SH-SY5Y (cell line): ENCODE results near the gene ADAM23.

Experiments used
- GATA2 ChIP-seq: IDR thresholded peaks from 2 replicates; pipeline ENCODE4 v1.6.1; 2011; ENCODE audit warnings: mild to moderate bottlenecking, low read depth, low read length
- GATA3 ChIP-seq: IDR thresholded peaks from 2 replicates; pipeline ENCODE4 v1.6.1; 2011; ENCODE audit warnings: low read depth, mild to moderate bottlenecking, low read length, moderate library complexity

Gene ADAM23

DNA sequence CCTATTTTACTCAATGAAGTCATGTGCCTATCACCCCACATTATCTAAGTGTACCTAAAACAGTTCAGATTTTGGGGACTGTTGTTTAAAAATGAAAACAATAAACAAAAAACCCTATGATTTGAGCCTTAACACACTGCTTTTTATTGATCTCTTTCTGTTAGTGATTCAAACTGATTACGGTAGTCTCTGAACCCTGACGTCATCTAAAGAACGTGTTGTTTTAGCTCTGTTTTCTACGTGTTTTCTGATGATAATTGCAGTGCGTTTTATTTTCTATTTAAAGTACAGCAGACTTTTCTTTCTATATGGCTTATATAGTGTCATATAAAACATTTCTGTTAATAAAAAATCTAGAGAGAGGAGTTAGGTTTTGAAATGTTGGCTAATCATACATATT is 105.1 kb downstream of the ADAM23 start:
- TF ChIP-seq GATA3 (no peak), GATA2 (no peak)

DNA sequence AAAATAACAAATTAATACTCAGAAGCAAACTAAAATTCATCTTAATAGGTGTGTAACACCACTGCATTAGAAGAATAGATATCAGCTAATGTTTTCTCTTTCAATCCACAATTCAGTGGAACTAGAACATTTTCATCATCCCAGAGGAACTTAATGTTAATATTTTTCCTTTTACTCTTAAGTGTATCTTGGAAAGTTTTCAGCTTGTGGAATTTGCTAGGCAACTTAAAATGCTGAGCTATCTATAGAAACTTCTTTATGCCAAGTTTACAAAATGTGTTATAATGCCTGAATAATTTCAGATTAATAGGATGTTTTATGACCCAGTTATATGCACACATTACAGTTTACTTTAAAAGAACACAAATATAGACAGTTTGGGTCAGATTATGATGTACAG is 112.4 kb downstream of the ADAM23 start:
- TF ChIP-seq GATA3 (no peak), GATA2 (no peak)

GRCh38 chr2:206556357-206556949 is 113.1 kb downstream of the ADAM23 start:
- TF ChIP-seq GATA2 (no peak), GATA3 (no peak)

GRCh38 chr2:206557321-206557720 is 114.0 kb downstream of the ADAM23 start:
- no peak for TF ChIP-seq GATA2
- no peak for TF ChIP-seq GATA3

DNA sequence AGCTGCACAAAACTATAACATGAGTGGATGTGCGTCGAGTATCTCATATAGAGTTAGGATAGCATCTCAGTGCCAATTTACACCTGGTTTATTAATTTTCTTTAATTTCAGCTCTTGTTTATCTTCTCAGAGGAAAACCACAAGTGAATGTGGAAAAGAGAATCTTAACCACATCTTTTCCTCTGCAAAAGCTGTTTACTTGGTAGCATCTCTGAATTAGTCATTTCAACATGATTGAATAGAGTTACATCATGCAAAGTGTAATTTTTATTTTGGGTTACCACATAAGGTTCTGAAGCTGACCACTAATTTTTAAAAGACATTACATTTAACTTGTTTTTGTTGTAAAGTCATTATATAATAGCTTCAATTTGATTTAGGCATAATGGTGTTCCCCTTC is 115.2 kb downstream of the ADAM23 start:
- no peak for TF ChIP-seq GATA2
- TF ChIP-seq GATA3 = no peak

GRCh38 chr2:206561962-206562361 is 118.6 kb downstream of the ADAM23 start:
- TF ChIP-seq GATA3 (no peak), GATA2 (no peak)

DNA sequence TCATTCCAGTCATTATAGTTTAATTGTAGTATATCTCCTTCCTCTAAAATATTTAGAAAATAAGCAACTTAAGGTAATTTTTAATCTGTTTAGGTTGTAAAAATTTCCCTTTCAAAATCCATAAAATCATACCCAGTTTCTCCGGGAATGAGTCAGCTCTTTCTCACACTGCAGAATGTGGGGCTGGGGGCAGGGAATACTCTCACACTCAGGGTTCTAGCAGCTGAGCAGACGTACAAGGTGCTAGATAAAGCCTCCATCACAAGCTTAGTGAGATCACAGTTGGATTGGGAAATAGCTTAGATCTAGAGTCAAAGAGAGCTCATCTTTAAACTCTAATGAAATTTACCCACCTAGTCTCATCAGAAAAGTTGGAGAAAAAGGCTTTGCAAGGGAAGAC is 119.0 kb downstream of the ADAM23 start:
- TF ChIP-seq GATA3 = no peak
- no peak for TF ChIP-seq GATA2

DNA sequence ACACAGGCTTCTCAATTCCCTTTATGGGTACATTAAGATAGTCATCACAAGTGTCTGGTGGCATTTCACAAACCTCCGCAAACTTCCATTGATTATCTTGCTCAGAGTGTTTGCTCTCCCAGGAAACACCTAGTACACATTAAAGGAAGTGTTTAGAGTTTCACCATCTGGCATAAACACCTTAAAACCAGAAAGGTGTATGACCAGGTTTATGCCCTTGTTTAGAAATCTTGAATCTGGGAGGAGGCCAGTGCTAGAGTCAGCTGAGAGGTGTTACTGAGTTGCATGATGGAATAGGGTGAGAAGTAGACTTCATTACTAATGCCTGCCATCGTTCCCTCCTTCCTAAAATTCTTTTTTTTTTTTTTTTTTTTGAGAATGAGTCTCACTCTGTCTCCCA is 120.0 kb downstream of the ADAM23 start:
- no peak for TF ChIP-seq GATA2
- TF ChIP-seq GATA3 = no peak

GRCh38 chr2:206565666-206566065 is 122.3 kb downstream of the ADAM23 start:
- TF ChIP-seq GATA3 = no peak
- no peak for TF ChIP-seq GATA2

DNA sequence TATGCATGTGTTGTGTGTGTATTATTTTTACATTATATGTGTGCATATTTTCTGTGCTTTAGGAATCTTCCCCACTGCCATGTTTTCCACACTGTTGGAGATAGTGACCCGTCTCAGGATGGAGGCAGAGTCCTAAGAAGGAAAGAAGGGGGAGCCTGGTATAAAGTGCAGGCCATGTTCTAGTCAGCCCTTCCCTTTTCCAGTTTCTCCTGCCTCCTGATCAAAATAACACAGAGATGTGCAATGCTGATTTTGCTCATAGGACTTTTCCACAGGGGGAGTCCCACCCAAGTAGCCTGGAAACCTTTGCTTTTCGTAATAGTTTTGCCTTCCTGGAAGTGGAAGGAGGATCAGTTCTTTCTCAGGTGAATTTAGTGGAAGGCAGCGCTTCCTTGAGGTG is 126.1 kb downstream of the ADAM23 start:
- TF ChIP-seq GATA2 = no peak
- TF ChIP-seq GATA3 = no peak

DNA sequence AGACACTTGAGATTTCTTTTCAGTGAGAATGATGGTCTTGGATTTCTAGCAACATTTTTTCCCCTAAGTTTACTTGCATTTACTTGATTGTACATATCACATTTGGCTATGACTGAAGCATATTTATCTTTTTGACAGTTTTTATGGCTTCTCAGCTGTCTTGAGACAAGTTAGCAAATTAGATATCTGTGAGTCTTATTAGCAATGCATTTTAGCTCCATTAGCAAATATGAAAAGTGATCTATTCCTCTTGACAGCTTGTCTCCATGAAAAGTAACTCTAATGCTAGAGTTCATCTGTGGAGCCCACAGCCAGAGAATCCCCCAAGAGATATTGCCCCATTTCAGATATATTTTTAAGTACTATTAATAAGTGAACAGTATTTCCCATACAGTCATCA is 126.9 kb downstream of the ADAM23 start:
- TF ChIP-seq GATA3 (no peak), GATA2 (no peak)

GRCh38 chr2:206572725-206573124 is 129.4 kb downstream of the ADAM23 start:
- TF ChIP-seq GATA3 (no peak), GATA2 (no peak)

GRCh38 chr2:206573793-206574192 is 130.5 kb downstream of the ADAM23 start:
- TF ChIP-seq GATA2 (no peak), GATA3 (no peak)

GRCh38 chr2:206584323-206585116 is 141.2 kb downstream of the ADAM23 start:
- no peak for TF ChIP-seq GATA3
- TF ChIP-seq GATA2 = no peak

GRCh38 chr2:206585335-206585734 is 142.0 kb downstream of the ADAM23 start:
- no peak for TF ChIP-seq GATA3
- TF ChIP-seq GATA2 = no peak

GRCh38 chr2:206586609-206587008 is 143.3 kb downstream of the ADAM23 start:
- TF ChIP-seq GATA3 (no peak), GATA2 (no peak)

DNA sequence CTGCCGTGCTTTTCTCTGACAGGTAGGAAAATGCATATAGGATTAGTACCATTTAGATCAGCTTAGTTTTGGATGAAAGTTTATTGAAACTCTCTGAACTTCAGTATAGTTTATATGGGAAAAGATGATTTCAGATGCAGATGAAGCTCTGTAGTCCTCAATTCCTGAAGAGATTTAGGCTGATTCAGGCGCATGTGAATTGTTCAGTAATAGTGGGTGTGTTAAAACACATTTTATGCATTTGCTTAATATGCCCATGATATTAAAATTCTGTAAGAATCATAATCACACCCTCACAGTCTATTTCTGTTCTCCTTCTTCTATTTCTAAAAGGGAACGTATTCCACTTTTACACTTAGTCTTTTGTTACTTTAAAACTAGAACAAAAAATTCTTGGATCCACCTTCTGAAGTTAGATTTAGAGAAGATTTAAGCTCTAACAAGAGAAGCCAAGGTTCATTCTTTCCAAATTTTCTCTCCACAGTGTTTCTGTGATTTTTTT is 154.4 kb downstream of the ADAM23 start:
- no peak for TF ChIP-seq GATA2
- TF ChIP-seq GATA3 = no peak

GRCh38 chr2:206603243-206603642 is 159.9 kb downstream of the ADAM23 start:
- no peak for TF ChIP-seq GATA2
- TF ChIP-seq GATA3 = no peak
